Body of pancreas (tissue), 4 donors: ENCODE measurements around the gene LEP. TPM values are rescaled to one million over a fixed set of nuclear protein-coding genes. Genes with fewer than 3 reads are reported as not detected.
"Not testable (repeated sequence)": the region's sequence is repeated elsewhere in the genome, so short reads cannot be mapped to it uniquely, and the experiment has no call there.

ENCODE experiments used
- ATAC-seq: fragments of 150-250 bp; one replicate; pipeline ENCODE4 v1.9.1; 2016
- DNase-seq, 4 donors: peaks; one replicate each; pipeline ENCODE4 v3.0.0-alpha.2; 2019
- H3K27ac ChIP-seq, 4 donors: fragments of 200-600 bp; sonication (generic); 1 replicate in 3 of 4; 2 replicates in 1 of 4; pipeline versions ENCODE4 v1.5.1 to v1.6.1; 2016 to 2019; ENCODE audit warnings: mild to moderate bottlenecking in 1 of 4, mixed read lengths in 1 of 4, moderate library complexity in 1 of 4
- H3K27me3 ChIP-seq, 2 donors: fragments of 200-600 bp; sonication (generic); one replicate each; pipeline ENCODE4 v1.6.0; 2016; ENCODE audit warnings: mild to moderate bottlenecking in 1 of 2
- H3K36me3 ChIP-seq, 2 donors: fragments of 200-600 bp; sonication (generic); replicated peaks in 1 of 2; 2 replicates each; pipeline ENCODE4 v1.5.1; 2016; ENCODE audit warnings: low read depth in 2 of 2; ENCODE audit not compliant: insufficient read depth in 1 of 2
- H3K4me1 ChIP-seq: fragments of 200-600 bp; sonication (generic); one replicate; pipeline ENCODE4 v1.6.0; 2016
- H3K4me3 ChIP-seq, 2 donors: fragments of 200-600 bp; sonication (generic); 1 replicate in 1 of 2; 2 replicates in 1 of 2; pipeline ENCODE4 v1.5.1; 2016 to 2019
- H3K9me3 ChIP-seq, 3 donors: fragments of 200-600 bp; sonication (generic); 1 replicate in 2 of 3; 2 replicates in 1 of 3; pipeline ENCODE4 v1.5.1; 2016
- CTCF ChIP-seq, 7 experiments: fragments of 450-650 bp in 4 of 7; fragments of 200-600 bp in 3 of 7; sonication (generic) in 3 of 7; IDR thresholded peaks; one replicate each; pipeline ENCODE4 v1.5.1; 2016 to 2019; ENCODE audit warnings: antibody characterized with exemption in 7 of 7
- POLR2A ChIP-seq, 3 donors: fragments of 450-650 bp; IDR thresholded peaks; one replicate each; pipeline ENCODE4 v1.6.1; 2016; ENCODE audit warnings: antibody characterized with exemption in 3 of 3, mild to moderate bottlenecking in 2 of 3
- WGBS, 2 donors: methylation state at CpG; one replicate each; pipeline ENCODE4 v1.1.5; 2017; 5-methylcytosine and 5-hydroxymethylcytosine counted together
- intact Hi-C: fragments of 100-400 bp; cut with DNase I; formaldehyde crosslinking; loops from one replicate; pipeline ENCODE4 v1.15.1; 2023
- total RNA-seq, 2 donors: library from RNA; depleted of rRNA; stranded (reverse); fragments of >200 nt; gene quantifications; one replicate each; pipeline ENCODE4 v1.1.0, GENCODE V29; 2016

LEP gene
- total RNA-seq, 2 donors from 2014 or later = 1.8 to 72.8 TPM

GRCh38 chr7:128287556-128287955, 46.5 kb downstream of the LEP start:
- WGBS, 2 donors = 93 to 98% methylated on average over 4 of the region's 4 CpGs
- Histone ChIP-seq H3K9me3 (no peaks in the 10 kb centered on the region), H3K27me3 (no peaks in the 10 kb centered on the region), H3K4me3 (no peak overlapping the region), H3K27ac (no peak overlapping the region), H3K4me1 (no peaks in the 10 kb centered on the region), H3K36me3 (no peaks in the 10 kb centered on the region)
- no peak for ATAC-seq
- intact Hi-C loops = no loop called here
- no peak for DNase-seq
- TF ChIP-seq POLR2A (IDR thresholded peaks at IDR 0.05) (no peak), CTCF (IDR thresholded peaks at IDR 0.05) (no peak)

GRCh38 chr7:128298004-128298403, 56.9 kb downstream of the LEP start:
- ATAC-seq, H3K4me1 ChIP-seq, H3K4me3 ChIP-seq, DNase-seq, H3K9me3 ChIP-seq, intact Hi-C loops, H3K36me3 ChIP-seq, H3K27me3 ChIP-seq, H3K27ac ChIP-seq: not testable (repeated sequence)
- WGBS, 2 donors = 78 to 91% methylated on average over 5 of the region's 7 CpGs

GRCh38 chr7:128299109-128299607, 58.1 kb downstream of the LEP start:
- Histone ChIP-seq H3K27me3 (no peaks in the 10 kb centered on the region), H3K4me1 (no peaks in the 10 kb centered on the region), H3K36me3 (no peaks in the 10 kb centered on the region), H3K4me3 (no peak overlapping the region), H3K27ac (no peak overlapping the region), H3K9me3 (no peaks in the 10 kb centered on the region)
- DNase-seq (no peak), ATAC-seq (no peak)
- intact Hi-C loops = no loop called here
- TF ChIP-seq POLR2A (IDR thresholded peaks at IDR 0.05) (no peak), CTCF (IDR thresholded peaks at IDR 0.05) (no peak)
- WGBS, 2 donors = 77 to 79% methylated on average over 7 of the region's 7 CpGs

GRCh38 chr7:128302139-128302538, 61.1 kb downstream of the LEP start:
- H3K27me3 ChIP-seq = no peaks in the 10 kb centered on the region
- DNase-seq (no peak), ATAC-seq (no peak)
- H3K36me3 ChIP-seq = peaks cover 4 to 7% of the 10 kb centered on the region in 2 donors
- H3K4me1 ChIP-seq = no peaks in the 10 kb centered on the region
- 67 to 71% methylated on average over 10 of the region's 10 CpGs for WGBS, 2 donors
- no peaks in the 10 kb centered on the region for H3K9me3 ChIP-seq
- H3K27ac ChIP-seq = no peak overlapping the region
- TF ChIP-seq POLR2A (IDR thresholded peaks at IDR 0.05) (no peak), CTCF (IDR thresholded peaks at IDR 0.05) (no peak)
- intact Hi-C loops = no loop called here
- H3K4me3 ChIP-seq = no peak overlapping the region

GRCh38 chr7:128303133-128303532, 62.1 kb downstream of the LEP start:
- Histone ChIP-seq H3K4me1 (no peaks in the 10 kb centered on the region), H3K27ac (no peak overlapping the region), H3K27me3 (no peaks in the 10 kb centered on the region), H3K4me3 (no peak overlapping the region), H3K36me3 (peaks cover 7 to 10% of the 10 kb centered on the region in 2 donors), H3K9me3 (no peaks in the 10 kb centered on the region)
- DNase-seq = no peak
- TF ChIP-seq CTCF (IDR thresholded peaks at IDR 0.05) = no peak
- TF ChIP-seq POLR2A (IDR thresholded peaks at IDR 0.05) = no peak
- intact Hi-C loops = no loop called here
- ATAC-seq = no peak
- 94 to 100% methylated on average over 1 to 2 of the region's 2 CpGs for WGBS, 2 donors
